ENCODE data around the gene KIF23.

Gene KIF23

DNA sequence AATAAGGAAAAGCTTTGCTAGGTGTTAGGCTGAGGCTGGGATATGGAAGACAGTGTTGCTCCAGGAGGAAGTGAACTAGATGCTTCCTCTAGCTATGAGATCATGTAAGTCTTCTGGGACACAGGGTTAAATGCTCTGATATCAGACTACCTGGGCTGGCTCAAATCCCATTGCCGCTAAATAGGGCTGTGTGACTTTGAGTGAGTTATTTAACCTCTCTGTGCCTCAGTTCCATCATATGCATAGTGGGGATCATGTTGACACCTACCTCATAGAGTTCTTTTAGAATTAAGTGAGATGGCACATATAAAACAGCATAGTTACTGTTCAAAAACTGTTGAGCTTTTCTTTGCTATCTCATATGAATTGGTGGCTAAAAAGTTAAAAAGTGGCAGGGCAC lies 51.1 kb downstream of the KIF23 start:
- no peak for DNase-seq (ENCODE audit: low spot score)

DNA sequence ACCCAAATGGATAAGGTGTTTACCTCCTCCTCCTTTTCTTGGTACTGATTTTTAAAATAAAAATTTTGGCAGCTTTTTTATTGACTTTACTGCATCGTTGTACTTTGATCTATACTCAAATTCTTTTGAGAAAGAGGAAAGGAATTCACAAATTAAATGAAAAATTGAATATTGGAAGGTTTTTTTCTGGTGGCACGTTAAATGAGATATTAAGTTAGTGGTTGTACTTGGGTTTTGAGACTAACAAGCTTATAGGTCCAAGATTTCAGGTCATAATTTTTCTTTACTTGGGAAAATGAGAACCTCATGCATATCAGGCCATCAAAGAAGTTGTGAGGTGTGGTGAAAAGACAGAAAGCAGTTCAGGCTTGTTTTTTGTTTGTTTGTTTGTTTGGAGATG lies 52.6 kb downstream of the KIF23 start:
- no peak for DNase-seq (ENCODE audit: low spot score)

DNA sequence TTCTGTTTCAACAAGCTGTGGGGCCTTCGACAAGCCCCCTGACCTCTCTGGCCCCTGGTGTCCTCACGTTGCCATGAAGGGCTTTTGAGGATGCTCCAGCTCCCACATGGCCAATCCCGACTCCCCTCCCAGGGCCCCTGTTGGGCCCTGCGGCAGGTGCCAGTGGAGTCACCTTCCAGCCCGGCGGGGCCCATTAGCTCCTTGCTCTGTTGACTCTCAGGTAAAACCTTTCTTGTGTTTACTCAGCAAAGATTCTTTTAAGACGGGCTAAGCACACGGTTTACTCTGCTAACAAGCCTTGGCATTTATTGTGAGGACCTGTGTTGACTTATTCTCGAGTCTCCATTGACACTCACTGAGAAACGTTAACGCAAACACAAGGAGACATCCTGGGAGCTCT lies 53.5 kb downstream of the KIF23 start:
- DNase-seq (ENCODE audit: low spot score) = no peak

DNA sequence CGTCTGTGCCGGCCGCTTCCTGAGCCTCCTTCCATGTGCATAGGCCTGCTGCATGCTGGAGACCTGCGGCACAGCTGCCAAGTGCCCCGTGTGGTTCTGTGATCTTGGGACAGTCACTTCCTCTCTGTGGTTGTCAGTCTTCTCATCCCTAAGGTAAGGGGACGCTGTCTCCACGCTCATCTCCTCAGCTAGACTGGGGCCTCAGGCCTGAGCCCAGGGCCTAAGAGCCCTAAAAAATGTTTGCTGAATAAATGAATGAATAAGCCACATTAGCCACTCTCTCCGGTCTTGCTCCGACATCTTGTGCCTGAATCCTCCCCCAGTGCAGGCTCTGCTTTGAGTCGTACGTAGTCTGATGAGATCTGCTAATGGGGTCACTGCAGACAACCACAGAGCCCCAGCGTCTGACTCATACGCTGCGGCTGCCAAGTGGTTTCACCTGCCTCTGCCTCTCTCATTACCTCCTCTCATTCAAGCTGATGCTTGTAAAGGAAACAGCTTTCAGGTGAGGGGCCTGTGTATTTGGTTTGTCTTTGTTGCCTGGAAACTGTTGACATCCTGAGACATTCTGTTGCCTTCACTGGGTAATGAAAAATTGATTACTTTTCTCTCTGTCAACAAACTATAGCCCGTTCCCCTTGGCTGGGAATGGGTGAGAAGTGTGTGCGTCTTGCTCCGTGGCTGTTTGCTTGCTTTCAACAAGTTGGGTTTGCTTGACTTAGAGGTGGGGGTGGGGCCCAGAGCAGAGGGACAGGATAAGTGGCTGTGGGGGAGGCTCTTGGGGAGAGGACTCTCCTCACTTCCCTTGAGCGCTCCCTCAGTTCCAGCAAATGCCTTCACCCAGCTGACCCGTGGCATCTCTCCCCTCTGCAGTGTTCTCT lies 54.3 kb downstream of the KIF23 start:
- DNase-seq (ENCODE audit: low spot score) = peak; percentile 93

DNA sequence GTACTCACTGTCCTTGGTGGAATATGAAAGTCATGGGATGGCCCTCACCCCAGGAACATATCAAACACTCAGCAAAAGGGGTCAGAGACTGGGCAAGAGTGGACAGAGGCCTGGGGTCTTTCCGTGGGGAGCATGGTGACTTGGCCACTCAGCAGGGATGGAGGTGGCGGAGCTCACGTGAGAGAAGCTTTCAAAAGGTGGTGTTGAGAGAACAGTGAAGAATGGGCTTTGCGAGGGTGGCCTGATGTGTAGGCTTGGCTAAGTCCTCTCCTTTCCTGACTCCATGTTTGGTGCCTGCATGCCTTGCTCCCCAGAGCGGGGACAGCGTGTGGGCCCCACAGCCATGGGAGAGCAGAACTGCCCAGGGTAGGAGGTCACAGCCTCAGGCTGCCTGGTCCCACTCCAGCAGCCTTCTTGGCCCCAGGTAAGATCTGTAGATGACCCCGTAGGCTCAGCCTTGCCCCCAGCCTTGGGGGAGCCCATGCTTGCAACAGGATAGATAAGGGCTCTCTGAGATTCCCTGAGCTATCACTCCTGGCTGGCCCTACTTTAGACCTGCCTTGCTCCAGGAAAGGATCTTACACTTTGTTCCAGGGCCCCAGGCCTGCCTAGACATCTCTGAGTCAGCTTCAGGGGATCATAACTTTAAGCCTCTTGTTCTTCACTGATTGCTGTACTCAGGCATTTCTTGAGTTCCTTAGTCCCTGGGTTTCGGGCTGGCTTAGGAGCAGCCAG lies 55.5 kb downstream of the KIF23 start:
- no peak for DNase-seq (ENCODE audit: low spot score)

DNA sequence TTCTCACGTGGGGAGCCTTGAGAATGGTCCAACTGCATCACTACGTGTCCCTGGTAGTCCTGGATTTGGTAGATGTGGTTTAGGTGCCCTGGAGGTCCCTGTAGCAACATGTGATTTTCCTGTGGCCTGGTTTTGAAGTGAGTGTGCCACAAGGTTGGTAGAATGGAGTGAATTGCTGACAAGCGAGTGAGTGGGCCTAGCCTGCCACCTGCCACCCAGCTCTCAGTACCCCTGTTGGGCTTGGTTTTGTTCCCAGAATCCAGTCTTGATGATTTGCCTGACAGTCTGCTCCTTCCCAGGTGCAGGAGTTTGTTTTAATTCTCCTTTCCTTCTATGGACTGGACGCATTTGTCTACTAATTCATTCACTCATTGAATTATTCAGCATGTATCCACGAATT lies 57.9 kb downstream of the KIF23 start:
- no peak for DNase-seq (ENCODE audit: low spot score)

DNA sequence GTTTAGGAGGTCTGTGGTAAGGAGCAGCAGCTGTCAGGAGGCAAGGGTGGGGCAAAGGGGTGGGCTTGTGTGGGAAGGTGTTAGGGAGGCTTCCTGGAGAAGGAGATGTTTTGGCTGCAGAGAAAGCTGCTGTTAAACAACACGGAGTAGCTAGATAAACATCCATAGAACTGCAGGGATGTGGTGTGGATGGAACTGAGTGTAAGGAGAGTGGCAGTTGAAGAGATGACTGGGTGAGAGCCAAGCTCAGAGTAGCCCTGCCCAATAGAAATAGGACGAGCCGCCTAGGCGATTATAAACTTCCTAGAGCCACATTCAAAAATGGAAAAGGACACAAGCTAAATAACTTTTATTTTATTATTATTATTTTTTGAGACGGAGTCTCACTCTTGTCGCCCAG lies 58.4 kb downstream of the KIF23 start:
- no peak for DNase-seq (ENCODE audit: low spot score)

DNA sequence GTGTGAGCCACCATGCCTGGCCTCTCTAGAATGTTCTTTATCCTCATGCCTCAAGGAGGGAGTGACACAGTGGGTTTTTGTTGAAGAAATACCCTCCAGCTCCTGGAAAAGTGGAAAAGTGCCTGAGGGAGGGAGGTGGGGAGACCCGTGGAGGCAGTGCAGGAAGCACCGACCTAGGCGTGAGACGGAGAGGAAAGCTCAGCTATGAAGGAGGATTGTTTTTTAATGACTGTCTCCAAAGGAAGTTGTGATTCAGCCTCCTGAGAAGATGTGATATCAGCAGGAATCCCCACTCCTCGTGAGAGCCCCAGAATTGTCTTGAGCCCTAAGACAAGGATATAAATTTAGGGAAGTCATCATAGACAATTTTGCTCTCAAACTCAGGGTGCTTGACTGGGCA lies 60.1 kb downstream of the KIF23 start:
- DNase-seq (ENCODE audit: low spot score) = no peak

DNA sequence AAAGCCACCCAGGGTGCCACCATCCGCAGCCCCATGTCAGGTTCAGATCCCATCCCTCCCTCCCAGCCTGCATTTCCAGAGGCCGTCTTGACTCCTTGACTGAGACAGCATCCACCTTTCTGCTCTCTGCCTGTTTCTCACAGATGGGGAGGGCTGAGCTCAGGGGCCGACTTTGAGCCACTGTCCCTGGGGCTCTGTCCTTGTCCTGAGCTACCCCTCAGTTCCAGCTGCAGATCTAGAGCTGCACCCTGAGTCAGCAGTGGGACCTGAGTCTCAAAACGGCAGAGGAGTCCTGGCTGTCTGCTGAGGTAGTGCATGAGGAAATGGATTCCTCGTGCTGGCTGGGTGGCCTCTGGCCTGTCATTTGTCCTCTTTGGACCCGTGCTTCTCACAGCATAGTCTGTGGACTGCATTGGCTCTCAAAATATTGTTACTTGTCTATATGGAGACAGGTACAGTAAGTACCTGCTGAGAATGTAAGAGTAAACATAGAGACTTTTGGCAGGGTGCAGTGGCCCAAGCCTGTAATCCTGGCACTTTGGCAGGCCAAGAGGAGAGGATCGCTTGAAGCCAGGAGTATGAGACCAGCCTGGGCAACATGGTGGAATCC lies 60.8 kb downstream of the KIF23 start:
- DNase-seq (ENCODE audit: low spot score) = no peak

DNA sequence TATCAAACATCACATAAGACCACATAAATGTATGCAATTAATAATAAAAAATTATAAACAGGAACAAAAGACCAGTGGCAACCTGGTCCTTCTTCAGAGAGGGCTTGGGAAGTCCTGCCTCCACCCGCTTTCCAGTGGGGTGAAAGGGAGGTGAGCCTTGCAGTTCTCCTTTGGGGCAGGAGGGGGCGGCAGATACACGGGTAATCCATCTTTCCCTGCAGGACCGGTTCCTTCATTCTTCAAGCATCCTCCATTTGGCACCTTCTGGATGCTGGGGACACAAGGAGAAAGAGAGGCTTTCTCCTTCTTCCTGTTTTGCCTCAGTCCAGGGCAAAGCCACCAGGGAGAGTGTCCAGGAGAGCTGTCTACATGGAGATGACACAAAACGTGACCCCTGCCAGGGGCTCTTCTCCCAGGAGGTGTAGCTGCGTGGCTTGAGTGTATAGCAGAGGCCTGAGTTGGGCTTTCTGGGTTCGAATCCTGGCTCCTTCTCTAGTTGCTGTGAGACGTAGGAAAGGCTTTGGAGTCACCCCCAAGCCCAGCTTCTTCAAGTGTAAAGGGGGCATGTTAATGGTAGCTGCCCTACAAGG lies 61.7 kb downstream of the KIF23 start:
- DNase-seq (ENCODE audit: low spot score) = peak; percentile 63

DNA sequence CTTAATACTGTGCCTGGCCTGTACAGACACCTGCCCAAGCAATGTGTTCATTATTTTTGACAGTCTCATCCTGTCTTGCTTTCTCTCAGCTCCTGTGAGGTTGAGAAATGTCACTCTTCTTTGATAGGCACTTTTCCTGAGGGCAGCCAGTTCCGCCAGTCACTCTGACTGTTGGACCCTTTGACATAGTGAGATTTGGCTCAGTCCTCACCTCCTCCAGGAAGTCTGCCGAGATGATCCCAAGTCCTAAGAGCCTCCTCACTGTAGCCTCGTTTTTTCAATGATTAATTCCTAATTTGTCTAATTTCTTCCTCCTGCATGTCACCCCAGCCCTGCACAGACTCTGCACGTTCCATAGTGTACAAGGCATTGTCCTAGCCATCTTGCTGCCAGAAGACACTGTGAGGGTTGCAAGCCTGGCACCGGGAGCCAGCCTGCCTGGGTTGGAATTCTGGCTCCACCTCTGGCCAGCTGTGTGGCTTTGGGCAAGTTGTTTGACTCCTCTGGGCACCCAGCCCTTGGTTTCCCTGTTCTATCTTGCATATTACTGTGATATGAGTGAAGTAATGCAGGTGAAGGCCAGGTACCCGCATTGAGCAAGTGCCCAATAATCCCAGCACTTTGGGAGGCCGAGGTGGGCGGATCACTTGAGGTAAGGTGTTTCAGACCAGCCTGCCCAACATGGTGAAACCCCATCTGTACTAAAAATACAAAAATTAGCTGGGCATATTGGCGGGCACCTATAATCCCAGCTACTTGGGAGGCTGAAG lies 62.7 kb downstream of the KIF23 start:
- no peak for DNase-seq (ENCODE audit: low spot score)

DNA sequence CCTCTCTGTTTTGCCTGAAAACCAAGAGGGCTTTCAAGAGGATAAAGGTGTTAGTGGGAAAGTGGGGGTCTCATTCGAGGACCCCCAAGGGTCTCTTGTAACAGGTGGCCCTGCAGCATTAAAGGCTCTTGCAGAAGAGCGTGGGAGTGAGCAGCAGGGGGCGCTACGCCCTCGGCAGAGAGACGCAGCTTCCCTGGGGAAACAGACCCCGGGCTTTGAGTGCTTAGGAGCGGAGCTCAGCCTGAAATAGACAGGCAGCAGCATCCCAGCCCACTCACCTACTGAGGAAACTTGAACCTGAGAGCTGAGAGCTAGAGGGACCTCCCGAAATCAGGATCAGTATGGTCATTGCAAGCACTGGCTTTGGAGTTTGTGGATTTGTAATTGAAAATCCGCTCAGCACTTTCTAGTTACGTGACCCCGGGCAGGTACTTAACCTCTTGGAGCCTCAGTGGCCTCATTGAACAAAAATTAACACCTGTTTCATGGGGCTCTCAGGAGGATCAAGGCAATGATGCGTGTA lies 64.2 kb downstream of the KIF23 start:
- peak; percentile 68 for DNase-seq (ENCODE audit: low spot score)

DNA sequence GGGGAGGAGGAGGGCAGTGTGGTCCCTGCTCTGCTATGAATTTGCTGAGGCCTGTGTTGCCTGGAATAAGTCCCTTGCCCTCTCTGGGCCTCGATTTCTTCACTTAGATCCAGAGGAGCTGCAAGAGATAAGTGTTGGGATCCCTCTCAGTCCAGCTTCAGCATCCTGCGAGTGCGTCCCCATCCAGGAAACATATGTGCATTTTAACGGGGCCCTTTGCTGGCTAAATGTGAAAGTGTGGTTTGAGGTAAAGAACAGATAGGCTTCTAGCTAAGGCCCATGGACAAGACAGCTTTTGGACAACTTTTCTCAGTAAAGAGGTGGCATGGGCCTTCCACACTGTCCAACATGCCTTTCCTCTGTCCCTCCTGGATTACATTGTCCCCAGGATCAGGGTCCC lies 64.9 kb downstream of the KIF23 start:
- DNase-seq (ENCODE audit: low spot score) = no peak

DNA sequence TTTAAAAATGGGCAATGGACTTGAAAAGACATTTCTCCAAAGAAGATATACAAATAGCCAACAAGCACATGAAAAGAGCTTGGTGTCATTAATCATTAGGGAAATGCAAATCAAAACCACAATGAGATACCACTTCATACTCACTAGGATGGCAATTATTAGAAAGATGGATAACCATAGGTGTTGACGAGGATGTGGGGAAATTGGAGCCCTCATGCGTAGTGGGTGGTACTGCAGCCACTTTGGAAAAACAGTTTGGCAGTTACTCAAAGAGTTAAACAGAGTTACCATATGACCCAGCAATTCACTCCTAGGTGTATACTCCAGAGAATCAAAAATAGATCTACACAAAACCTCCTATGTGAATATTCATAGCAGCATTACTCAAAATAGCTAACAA lies 65.8 kb downstream of the KIF23 start:
- no peak for DNase-seq (ENCODE audit: low spot score)

DNA sequence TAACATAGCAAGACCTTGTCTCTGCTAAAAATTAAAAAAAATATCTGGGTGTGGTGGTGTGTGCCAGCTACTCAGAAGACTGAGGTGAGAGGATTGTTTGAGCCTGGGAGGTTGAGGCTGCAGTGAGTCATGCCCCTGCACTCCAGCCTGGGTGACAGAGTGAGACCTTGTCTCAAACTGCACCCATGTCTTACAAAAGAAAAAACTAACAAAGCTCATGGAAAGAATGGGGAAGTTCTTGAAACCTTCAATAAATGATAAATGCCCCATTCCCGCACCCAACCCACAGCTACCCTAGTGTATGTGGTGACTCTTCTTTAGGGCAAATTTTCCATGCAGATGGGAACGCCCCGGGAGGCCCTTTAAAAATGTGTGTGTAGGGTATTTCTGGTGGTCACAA lies 66.8 kb downstream of the KIF23 start:
- no peak for DNase-seq (ENCODE audit: low spot score)

DNA sequence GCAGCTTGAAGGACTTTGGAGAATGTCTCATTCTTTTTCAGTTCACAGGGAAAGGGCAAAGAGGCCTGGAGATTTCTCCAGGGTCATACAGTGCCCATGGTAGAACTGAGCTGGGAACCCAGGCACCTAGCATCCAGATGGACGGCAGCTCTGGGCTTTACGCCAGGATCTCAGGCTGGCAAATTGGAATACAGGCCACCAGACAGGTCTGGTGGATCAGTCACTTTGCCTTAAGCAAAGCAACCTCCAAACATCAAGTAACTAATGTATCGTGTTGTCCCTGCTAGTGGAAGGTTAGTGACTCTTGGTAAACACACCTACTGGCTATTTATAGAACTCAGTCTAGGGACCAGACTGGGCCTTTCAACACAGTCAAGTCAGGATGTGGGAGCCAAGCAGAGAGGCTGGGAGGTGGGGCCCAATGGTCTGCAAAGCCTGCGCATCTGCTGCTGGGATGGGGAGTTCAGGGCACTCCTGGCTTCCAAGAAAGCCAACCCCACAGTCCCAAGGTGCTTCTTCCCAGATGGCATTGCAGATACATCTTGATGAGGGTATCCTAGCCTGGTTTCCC lies 68.6 kb downstream of the KIF23 start:
- no peak for DNase-seq (ENCODE audit: low spot score)

DNA sequence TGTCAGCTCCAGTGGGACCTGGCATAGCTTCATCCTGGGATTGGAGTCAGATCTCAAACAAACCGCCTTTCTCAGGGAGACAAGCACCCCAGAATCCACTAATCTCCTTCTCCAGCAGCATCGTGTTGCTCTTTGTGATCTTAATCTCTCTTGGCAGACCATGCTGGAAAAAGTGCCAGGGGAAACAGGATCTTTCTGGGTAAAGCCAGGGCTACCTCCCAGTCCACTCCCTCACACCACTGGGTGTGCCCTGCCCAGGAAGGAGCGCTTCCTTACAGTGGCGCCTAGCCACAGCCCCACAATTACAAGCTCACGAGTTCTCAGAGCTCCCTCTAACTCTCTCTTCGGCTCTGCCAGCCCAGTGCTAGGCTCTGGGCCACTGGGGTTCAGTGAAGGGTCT lies 70.7 kb downstream of the KIF23 start:
- no peak for DNase-seq (ENCODE audit: low spot score)

DNA sequence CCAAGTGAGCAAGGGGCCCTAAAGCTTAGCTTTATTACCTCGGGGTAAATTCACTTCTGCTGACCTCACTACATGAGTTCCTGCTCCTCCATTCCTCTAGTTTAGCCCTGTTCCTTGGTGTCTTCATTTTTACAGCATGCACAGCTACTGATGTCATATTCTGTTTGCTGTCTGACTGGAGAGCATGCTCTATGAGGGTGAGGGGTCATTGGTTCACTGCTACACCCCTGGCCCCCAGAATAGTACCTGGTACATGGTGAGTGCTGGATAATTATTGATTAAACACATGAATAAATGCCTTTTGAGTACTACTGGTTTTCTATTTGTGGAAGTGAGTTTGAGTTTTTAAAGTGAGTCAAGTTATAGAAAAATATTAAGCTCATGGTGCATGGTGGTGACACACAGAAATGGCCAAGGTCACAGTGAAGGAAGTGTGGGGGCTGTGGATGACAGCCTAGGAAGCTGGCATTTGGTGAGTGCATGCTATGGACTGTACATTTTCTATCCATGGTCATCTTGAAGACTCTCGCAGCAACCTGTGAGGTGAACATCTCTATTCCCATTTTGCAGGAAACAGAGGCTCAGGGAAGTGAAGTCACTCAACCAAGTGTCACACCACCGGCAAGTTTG lies 72.4 kb downstream of the KIF23 start:
- DNase-seq (ENCODE audit: low spot score) = no peak

DNA sequence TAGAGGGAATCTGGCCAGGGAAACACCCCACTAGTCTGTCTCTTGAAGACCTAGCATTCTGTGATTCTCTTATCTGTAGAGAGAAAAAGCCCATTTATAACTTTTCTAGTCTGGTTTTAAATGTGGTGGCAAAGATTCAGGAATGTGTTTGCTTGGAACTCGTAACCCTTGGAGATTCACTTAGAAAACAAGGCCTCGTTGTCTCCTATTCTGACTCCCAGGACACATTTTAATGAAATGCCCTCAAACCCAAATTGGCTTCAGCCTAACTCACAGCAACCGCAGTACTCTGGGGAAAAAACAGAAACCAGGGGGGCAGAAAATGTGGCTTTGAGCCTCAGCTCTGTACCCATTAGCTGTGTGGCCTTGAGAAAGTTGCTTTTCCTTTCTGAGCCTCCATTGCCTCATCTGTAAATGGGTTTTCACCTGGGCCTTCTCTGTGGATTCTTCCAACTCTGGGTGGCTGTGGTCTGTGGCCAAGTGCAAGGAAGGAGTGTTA lies 75.0 kb downstream of the KIF23 start:
- DNase-seq (ENCODE audit: low spot score) = no peak

DNA sequence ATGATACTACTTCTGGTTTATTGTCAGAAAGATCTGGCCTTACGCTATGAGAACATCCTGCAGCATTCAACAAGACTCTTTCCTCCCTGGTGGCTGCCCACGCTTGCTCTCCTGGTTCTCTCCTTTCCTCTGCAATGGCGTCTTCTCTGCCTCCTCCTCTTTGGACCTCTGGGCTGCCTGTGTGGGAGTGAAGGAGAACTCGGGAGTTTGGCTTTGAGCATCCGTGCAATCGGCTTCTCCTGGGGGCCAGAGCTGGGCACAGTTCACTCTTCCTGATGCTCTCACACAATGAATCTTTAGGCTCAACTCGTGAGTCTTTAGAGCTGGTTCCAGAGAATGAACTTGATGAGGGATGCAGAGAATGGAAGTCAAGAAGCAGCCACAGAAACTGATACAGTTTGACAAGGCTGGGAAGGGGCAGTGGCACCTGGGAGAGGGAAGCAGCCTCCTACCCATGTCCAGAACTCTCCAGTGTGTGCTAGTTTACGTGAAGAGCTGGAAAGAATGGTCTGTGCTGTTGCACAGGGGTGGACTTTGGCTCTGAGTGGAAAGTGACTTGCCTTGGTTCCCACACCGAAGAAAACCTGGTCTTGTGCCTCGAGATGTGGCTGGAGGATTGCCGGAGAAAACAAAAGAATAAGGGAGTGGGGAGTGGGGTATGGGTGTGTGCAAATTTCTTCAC lies 76.3 kb downstream of the KIF23 start:
- DNase-seq (ENCODE audit: low spot score) = no peak

Data from SW480 (cell line).